Measurements from ENCODE around the gene TRIL.

- no peak for TF ChIP-seq POLR2AphosphoS5 (IDR thresholded peaks at IDR 0.05; ENCODE audit: low read depth)
- TF ChIP-seq, protein P1, sequence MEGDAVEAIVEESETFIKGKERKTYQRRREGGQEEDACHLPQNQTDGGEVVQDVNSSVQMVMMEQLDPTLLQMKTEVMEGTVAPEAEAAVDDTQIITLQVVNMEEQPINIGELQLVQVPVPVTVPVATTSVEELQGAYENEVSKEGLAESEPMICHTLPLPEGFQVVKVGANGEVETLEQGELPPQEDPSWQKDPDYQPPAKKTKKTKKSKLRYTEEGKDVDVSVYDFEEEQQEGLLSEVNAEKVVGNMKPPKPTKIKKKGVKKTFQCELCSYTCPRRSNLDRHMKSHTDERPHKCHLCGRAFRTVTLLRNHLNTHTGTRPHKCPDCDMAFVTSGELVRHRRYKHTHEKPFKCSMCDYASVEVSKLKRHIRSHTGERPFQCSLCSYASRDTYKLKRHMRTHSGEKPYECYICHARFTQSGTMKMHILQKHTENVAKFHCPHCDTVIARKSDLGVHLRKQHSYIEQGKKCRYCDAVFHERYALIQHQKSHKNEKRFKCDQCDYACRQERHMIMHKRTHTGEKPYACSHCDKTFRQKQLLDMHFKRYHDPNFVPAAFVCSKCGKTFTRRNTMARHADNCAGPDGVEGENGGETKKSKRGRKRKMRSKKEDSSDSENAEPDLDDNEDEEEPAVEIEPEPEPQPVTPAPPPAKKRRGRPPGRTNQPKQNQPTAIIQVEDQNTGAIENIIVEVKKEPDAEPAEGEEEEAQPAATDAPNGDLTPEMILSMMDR (IDR thresholded peaks at IDR 0.05; ENCODE audit: insufficient read depth, low read length) = no peak
- TF ChIP-seq, protein P2, sequence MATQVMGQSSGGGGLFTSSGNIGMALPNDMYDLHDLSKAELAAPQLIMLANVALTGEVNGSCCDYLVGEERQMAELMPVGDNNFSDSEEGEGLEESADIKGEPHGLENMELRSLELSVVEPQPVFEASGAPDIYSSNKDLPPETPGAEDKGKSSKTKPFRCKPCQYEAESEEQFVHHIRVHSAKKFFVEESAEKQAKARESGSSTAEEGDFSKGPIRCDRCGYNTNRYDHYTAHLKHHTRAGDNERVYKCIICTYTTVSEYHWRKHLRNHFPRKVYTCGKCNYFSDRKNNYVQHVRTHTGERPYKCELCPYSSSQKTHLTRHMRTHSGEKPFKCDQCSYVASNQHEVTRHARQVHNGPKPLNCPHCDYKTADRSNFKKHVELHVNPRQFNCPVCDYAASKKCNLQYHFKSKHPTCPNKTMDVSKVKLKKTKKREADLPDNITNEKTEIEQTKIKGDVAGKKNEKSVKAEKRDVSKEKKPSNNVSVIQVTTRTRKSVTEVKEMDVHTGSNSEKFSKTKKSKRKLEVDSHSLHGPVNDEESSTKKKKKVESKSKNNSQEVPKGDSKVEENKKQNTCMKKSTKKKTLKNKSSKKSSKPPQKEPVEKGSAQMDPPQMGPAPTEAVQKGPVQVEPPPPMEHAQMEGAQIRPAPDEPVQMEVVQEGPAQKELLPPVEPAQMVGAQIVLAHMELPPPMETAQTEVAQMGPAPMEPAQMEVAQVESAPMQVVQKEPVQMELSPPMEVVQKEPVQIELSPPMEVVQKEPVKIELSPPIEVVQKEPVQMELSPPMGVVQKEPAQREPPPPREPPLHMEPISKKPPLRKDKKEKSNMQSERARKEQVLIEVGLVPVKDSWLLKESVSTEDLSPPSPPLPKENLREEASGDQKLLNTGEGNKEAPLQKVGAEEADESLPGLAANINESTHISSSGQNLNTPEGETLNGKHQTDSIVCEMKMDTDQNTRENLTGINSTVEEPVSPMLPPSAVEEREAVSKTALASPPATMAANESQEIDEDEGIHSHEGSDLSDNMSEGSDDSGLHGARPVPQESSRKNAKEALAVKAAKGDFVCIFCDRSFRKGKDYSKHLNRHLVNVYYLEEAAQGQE (IDR thresholded peaks at IDR 0.05; ENCODE audit: insufficient replicate concordance, low read depth) = no peak
- no peak for TF ChIP-seq SPI1 (IDR thresholded peaks at IDR 0.05; ENCODE audit: borderline replicate concordance, low read depth)
- TF ChIP-seq GABPA (IDR thresholded peaks at IDR 0.05; ENCODE audit: low read depth) = no peak
These were observed 21.6 kb upstream of the TRIL start for GRCh38 chr7:28979776-28980175.

All from HL-60 (cell line).